Lung (tissue), 12 donors: Measurements from ENCODE around the gene LRRN4CL. TPM values are rescaled to one million over a fixed set of nuclear protein-coding genes. Genes with fewer than 3 reads are reported as not detected.

Experiments used
- ATAC-seq: fragments of 200-7000 bp; cut with Tn5 transposase; one replicate; pipeline ENCODE4 v1.9.1; 2020; ENCODE audit warnings: moderate number of reproducible peaks; ENCODE audit not compliant: insufficient read depth, low FRiP score
- DNase-seq, 3 donors: peaks; one replicate each; pipeline ENCODE4 v3.0.0-alpha.2; 2013 to 2017
- H3K27ac ChIP-seq, 2 donors: one replicate each; pipeline ENCODE4 v1.5.1; 2013; ENCODE audit warnings: mild to moderate bottlenecking in 2 of 2, moderate library complexity in 2 of 2, control low read depth in 1 of 2, inconsistent platforms in 1 of 2, low read depth in 1 of 2, low read length in 1 of 2
- H3K27me3 ChIP-seq, 3 donors: one replicate each; pipeline ENCODE4 v1.5.1; 2013; ENCODE audit warnings: low read length in 2 of 3; ENCODE audit not compliant: control insufficient read depth in 3 of 3, insufficient read depth in 3 of 3
- H3K36me3 ChIP-seq, 4 donors: one replicate each; pipeline ENCODE4 v1.5.1; 2013; ENCODE audit warnings: low read length in 4 of 4, mild to moderate bottlenecking in 1 of 4, moderate library complexity in 1 of 4; ENCODE audit not compliant: control insufficient read depth in 4 of 4, insufficient read depth in 4 of 4
- H3K4me1 ChIP-seq, 5 donors: one replicate each; pipeline ENCODE4 v1.5.1; 2013; ENCODE audit warnings: low read length in 5 of 5, mild to moderate bottlenecking in 2 of 5, moderate library complexity in 1 of 5; ENCODE audit not compliant: control insufficient read depth in 5 of 5, insufficient read depth in 5 of 5
- H3K4me3 ChIP-seq: one replicate; pipeline ENCODE4 v1.5.1; 2013; ENCODE audit warnings: mild to moderate bottlenecking, control low read depth, moderate library complexity
- H3K9ac ChIP-seq, 2 donors: one replicate each; pipeline ENCODE4 v1.5.1; 2013; ENCODE audit warnings: low read length in 2 of 2, control low read depth in 1 of 2; ENCODE audit not compliant: insufficient read depth in 1 of 2
- H3K9me3 ChIP-seq, 4 donors: one replicate each; pipeline ENCODE4 v1.5.1; 2013; ENCODE audit warnings: low read length in 3 of 4, mild to moderate bottlenecking in 1 of 4, moderate library complexity in 1 of 4; ENCODE audit not compliant: control insufficient read depth in 4 of 4, insufficient read depth in 3 of 4
- CTCF ChIP-seq: IDR thresholded peaks from 2 replicates; pipeline ENCODE4 v1.5.1; 2012; ENCODE audit warnings: mild to moderate bottlenecking; ENCODE audit errors: control extremely low read depth, extremely low read depth
- WGBS, 2 donors: extraction: QIAGEN DNeasy Blood & Tissue Kit; methylation state at CpG; one replicate each; pipeline ENCODE4 v1.1.7; 2013; 5-methylcytosine and 5-hydroxymethylcytosine counted together
- polyA plus RNA-seq, 2 donors: library from polyadenylated mRNA; stranded (reverse); fragments of 200-250 nt; gene quantifications; one replicate each; pipeline ENCODE4 v1.2.1, GENCODE V29; 2013
- total RNA-seq, 2 donors: library from RNA; depleted of rRNA in 1 of 2; stranded (reverse); fragments of >200 nt in 1 of 2; gene quantifications; one replicate each; pipeline ENCODE4 v1.2.1, GENCODE V29; 2014 to 2021
- donor health status: control.
- donor health status: control.
- donor health status: Bipolar disorder and iron deficiency.
- donor health status: healthy.
- donor health status: DM: yes; HTN: yes; CAD: no.

Gene LRRN4CL
- total and polyA plus RNA-seq, 4 donors: 0.46 to 2.6 (median 1.2) TPM

DNA sequence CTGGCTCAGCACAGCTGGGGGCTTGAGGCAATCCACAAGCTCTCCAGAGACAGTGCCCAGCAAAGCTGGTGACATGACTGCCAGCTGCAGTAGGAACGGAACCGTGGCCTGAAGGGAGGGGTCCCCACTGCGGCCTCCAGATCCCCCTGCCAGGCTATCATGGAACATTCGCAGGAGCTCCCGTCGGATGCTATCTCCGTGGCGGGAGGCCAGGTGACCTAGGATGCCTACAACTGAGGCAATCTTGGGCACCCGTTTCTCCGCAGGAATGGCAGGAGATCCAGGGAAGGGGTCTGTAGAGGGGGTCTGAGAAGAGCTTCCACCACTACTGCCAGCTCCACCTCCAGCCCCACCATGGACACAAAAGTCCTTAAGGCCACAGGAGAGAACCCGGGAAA, 40.4 kb downstream of the LRRN4CL start:
- Histone ChIP-seq H3K9ac (no peak overlapping the region), H3K27me3 (no peaks in the 10 kb centered on the region), H3K27ac (no peak overlapping the region), H3K36me3 (peaks cover 0 to 24% (median 18%) of the 10 kb centered on the region in 4 donors), H3K4me1 (peaks cover 0 to 25% (median 6%) of the 10 kb centered on the region in 5 donors), H3K4me3 (no peak overlapping the region), H3K9me3 (no peaks in the 10 kb centered on the region)
- ATAC-seq (no peak), DNase-seq (no peak)
- 94 to 96% methylated on average over 11 of the region's 11 CpGs for WGBS, 2 donors
- no peak for TF ChIP-seq CTCF

DNA sequence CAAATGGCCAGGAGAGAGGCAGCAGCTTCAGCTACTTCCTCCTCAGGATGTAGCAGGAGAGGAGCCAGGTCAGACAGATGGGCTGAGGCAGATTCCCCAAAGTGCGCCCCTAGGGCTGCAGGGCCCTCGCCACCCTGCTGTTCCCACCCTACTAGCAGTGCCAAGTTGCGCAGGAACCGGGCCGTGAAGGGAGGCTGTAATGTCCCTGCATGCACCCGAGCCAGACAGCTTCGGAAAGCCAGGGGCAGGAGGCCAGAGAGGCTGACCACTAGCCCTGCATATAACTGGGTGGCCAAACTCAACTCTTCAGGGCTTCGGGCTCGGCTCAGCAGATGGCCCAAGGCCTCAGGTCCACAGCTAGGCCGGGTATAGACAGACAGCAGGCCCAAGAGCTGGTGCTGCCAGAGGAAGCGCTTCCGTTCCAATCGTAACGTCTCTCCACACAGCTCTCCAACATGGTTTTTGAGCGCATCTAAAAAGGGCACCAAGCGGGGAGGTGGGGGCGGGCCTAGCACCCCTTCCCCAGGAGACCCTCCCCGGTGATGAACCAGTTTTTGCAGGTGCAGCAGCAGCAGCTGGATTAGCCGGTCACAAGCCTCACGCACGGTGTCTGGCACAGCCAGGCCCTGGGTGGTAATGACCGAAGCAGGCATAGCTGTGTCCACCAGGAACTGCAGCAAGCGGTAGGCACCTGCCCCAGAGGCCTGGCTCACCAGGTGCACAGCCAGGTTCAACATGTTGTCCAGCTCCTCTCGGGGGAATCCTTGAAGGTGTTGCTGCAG, 41.0 kb downstream of the LRRN4CL start:
- 94 to 97% methylated on average over 24 of the region's 24 CpGs for WGBS, 2 donors
- ATAC-seq: no peak
- Histone ChIP-seq H3K4me3 (no peak overlapping the region), H3K9ac (no peak overlapping the region), H3K27ac (no peak overlapping the region), H3K36me3 (peaks cover 0 to 24% (median 18%) of the 10 kb centered on the region in 4 donors), H3K9me3 (no peaks in the 10 kb centered on the region), H3K4me1 (peaks cover 0 to 25% (median 6%) of the 10 kb centered on the region in 5 donors), H3K27me3 (no peaks in the 10 kb centered on the region)
- no peak for TF ChIP-seq CTCF
- DNase-seq: no peak

DNA sequence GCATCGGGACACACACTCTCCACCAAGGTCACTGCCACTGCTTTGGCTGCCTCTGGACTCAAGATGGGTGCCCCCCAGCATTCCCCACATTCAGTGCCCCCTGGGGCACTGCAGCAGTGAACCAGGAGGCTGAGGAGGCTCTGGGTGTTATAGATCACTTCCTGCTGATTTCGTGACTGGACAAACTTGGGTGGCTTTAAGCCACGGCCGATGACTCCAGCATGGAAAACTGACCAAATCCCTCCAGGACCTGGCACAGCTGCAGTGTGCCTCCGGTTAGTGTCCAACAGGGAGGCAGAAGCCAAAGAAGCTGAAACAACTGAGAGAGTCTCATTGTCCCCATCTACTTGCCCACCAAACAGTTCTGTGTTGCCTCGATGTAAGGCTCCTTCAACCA, 41.7 kb downstream of the LRRN4CL start:
- Histone ChIP-seq H3K27ac (no peak overlapping the region), H3K4me1 (peaks cover 0 to 25% (median 6%) of the 10 kb centered on the region in 5 donors), H3K4me3 (no peak overlapping the region), H3K9me3 (no peaks in the 10 kb centered on the region), H3K36me3 (peaks cover 0 to 24% (median 18%) of the 10 kb centered on the region in 4 donors), H3K9ac (no peak overlapping the region), H3K27me3 (no peaks in the 10 kb centered on the region)
- ATAC-seq: no peak
- no peak for DNase-seq
- 89 to 91% methylated on average over 6 of the region's 6 CpGs for WGBS, 2 donors
- no peak for TF ChIP-seq CTCF
